GM19467 (cell line): Measurements from ENCODE around the gene FIZ1.

ENCODE experiments used
- ATAC-seq: cut with Tn5 transposase; IDR thresholded peaks from one replicate; pipeline ENCODE4 v1.9.1; 2021; ENCODE audit warnings: mild to moderate bottlenecking, moderate library complexity; ENCODE audit not compliant: unreplicated experiment

The FIZ1 gene

GRCh38 chr19:55636723-55637122 is 37.4 kb upstream of the FIZ1 start:
- ATAC-seq = no peak

GRCh38 chr19:55635856-55636440 is 36.6 kb upstream of the FIZ1 start:
- ATAC-seq = no peak

DNA sequence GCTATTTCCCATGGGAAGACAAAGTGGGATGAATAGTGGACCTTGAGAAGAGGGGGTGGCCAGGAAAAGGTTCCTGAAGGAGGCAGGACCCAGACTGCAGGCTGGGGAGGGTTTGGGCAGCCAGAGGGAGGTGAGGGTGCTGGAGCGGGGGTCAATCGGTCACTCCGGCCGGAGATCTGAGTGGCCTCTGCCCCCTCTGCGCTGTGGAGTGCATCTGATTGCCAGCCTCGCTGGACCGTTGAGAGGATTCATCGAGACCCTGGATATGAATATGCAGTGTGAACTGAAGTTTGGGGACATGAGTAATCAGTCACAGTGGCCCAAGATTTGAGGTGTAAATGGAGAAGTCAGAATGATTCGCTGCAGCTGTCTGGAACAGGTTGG is 36.0 kb upstream of the FIZ1 start:
- ATAC-seq = no peak

- no peak for ATAC-seq
Measured at GRCh38 chr19:55633861-55634260, 34.5 kb upstream of the FIZ1 start.

GRCh38 chr19:55632463-55632834 is 33.1 kb upstream of the FIZ1 start:
- ATAC-seq = no peak

DNA sequence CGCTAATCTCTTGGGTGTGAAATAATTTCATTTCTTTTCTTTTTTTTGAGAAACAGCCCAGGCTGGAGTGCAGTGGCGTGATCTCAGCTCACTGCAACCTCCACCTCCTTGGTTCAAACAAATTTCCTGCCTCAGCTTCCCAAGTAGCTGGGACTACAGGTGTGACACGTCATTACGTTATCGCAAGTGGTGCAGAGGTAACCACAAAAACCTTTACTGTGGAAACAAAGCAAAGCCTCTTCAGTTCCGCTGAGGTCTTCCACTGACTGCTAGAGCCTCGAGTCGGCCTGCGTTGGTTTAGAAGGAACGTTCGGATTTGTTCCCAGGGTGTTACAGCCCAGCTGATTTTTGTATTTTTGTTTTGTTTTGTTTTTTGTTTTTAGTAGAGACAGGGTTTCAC is 27.0 kb upstream of the FIZ1 start:
- no peak for ATAC-seq

DNA sequence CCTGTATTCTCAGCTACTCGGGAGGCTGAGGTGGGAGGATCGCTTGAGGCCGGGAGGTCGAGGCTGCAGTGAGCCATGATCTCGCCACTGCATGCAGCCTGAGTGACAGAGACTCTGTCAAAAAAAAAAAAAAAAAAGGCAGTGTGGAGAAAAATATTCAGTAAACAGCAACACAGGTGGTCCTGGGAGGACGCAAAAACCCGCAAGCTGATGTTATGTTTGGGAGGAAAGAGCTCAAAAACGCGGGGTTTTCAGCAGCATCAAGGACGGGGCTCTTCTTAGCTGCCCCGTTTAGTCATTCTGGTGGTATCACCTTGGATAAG is 25.6 kb upstream of the FIZ1 start:
- ATAC-seq = no peak

DNA sequence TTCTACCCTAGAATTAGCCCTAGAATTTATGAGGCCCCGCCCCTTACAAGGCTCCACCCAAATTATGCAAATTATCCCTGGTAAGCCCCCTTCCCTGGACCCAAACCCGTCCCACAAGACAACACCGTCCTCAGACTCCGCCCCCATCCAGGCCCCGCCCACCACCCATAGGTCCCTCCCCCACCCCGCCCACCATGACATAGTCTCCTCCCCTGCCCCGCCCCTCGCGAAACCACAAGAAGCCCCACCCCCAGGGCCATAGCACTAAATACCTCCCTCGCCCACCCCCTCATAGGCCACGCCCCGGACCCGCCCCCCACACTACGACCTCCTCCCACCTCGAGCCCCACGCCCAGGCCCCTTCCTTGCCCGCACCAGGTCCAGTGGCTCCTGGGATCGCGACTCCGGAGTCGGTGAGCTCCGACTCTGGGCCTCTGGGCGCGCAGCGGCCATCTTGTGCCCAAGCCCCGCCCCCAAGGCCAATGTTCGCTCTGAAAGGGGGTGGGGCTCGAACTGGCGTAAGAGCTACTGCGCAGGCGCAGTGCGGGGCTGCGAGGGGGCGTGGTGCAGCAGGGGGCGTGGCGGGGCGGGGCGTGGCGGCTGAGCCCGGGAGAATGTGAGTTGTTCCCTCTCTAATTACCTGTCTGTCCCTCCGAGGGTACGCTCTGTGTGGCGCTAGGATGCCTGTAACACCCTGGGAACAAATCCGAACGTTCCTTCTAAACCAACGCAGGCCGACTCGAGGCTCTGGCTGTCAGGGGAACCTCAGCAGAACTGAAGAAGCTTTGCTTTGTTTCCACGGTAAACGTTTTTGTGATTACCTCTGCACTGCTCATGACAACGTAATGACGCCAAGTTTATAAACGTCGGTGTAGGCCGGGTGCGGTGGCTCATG is 25.0 kb upstream of the FIZ1 start, which contains the start of gene ZNF784:
Gene ZNF784 (minus strand): TSS at position 458 of the 895 bp plus-strand sequence. CDS start 5 bp downstream, at position 453.
- ATAC-seq = no peak

DNA sequence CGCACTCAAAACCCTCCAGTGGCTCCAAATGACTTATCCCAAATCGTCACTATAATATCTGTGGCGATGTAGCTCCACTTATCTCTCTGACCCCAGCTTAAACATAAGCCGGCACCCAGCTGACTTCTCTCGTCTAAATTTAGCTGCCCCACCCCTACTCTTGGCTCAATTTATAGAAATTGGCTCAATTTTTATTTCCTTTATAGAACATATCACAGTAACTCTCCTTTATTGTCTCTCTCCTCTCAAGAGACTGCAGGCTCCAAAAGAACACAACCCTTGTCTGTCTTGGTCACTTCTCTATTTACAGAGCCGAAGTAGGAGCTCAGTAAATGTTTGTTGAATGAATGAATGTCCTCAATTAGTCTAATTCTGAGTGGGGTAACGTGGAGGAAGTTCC is 24.2 kb upstream of the FIZ1 start:
- no peak for ATAC-seq

- no peak for ATAC-seq
Measured at GRCh38 chr19:55623130-55623529, 23.8 kb upstream of the FIZ1 start.

GRCh38 chr19:55622242-55622969 is 23.1 kb upstream of the FIZ1 start:
- no peak for ATAC-seq

- ATAC-seq = no peak
Measured at GRCh38 chr19:55621673-55622231, 22.4 kb upstream of the FIZ1 start.

DNA sequence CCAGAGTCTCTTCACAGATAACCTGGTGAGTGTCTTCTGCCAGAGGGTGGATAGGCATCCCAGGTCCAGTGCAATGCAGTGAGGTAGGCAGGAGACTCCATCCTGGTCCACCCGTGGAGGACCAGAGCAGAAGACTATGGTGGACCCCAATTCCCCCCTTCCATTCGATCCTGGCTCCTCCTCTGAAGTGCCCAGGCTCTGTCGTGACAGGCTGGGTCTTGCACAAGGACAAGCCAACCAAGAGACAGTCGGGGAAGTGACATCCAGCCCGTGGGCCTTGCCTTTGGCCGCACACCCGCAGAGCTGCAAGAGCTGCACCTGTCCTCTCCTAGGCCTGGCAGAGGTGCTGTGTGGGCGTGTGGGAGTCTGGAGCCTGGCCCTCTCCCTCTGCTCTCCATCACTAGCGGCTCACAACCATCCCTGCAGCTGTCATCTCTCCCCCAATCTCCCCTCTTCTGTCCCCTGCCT is 21.9 kb upstream of the FIZ1 start:
- no peak for ATAC-seq

- no peak for ATAC-seq
Measured at GRCh38 chr19:55620410-55621204, 21.3 kb upstream of the FIZ1 start.

- ATAC-seq = no peak
Measured at GRCh38 chr19:55619286-55619685, 20.0 kb upstream of the FIZ1 start.

DNA sequence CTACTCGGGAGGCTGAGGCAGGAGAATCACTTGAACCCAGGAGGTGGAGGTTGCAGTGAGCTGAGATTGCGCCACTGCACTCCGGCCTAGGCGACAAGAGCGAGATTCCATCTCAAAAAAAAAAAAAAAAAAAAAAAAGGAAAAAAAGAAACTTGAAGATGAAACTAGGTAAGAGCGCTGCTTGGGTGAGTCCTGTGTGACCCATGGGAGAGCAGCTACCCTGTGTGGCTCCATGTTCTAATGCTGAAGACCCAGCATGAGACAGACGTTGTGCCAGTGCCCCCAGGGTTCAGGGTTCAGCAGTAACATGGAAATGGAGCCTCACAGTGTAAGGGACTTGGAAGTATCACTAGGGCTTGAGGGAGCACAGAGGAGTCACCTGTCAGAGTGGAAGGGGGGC is 19.1 kb upstream of the FIZ1 start:
- ATAC-seq = no peak

- no peak for ATAC-seq
Measured at GRCh38 chr19:55617426-55617825, 18.1 kb upstream of the FIZ1 start.

- no peak for ATAC-seq
Measured at GRCh38 chr19:55616395-55616875, 17.1 kb upstream of the FIZ1 start.

DNA sequence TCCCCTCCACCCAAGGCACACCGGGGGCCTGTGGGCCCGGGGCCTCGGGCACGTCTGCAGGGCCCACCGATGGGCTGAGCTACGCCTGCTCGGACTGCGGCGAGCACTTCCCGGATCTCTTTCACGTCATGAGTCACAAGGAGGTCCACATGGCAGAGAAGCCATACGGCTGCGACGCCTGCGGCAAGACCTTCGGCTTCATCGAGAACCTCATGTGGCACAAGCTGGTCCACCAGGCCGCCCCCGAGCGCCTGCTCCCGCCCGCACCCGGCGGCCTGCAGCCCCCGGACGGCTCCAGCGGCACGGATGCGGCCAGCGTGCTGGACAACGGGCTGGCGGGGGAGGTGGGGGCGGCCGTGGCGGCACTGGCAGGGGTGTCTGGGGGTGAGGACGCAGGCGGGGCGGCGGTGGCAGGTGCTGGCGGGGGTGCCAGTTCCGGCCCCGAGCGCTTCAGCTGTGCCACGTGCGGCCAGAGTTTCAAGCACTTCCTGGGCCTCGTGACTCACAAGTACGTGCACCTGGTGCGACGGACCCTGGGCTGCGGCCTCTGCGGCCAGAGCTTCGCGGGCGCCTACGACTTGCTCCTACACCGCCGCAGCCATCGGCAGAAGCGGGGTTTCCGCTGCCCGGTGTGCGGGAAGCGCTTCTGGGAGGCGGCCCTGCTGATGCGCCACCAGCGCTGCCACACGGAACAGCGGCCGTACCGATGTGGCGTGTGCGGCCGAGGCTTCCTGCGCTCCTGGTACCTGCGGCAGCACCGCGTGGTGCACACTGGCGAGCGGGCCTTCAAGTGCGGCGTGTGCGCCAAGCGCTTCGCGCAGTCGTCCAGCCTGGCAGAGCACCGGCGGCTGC is 16.5 kb upstream of the FIZ1 start:
- no peak for ATAC-seq
